Measurements from ENCODE around the gene INPP5A.
"Not testable (repeated sequence)": the region's sequence is repeated elsewhere in the genome, so short reads cannot be mapped to it uniquely, and the experiment has no call there.

The INPP5A gene

GRCh38 chr10:132762267-132762666, 224.7 kb downstream of the INPP5A start:
- DNase-seq (ENCODE audit: insufficient read length, low spot score) (no peak), FAIRE-seq (no peak)
- no peak for TF ChIP-seq POLR2A (IDR thresholded peaks at IDR 0.05; ENCODE audit: low read depth, low read length)
- TF ChIP-seq POLR2AphosphoS5 (IDR thresholded peaks at IDR 0.05; ENCODE audit: low read depth, low read length) = no peak
- no peak for TF ChIP-seq SPI1 (IDR thresholded peaks at IDR 0.05; ENCODE audit: low read depth, low read length)
- no peak for TF ChIP-seq POU2F2 (IDR thresholded peaks at IDR 0.05; ENCODE audit: low read depth, low read length)
- no peak for TF ChIP-seq PAX5 (IDR thresholded peaks at IDR 0.05; ENCODE audit: insufficient read depth, low read length, severe bottlenecking)
- no peak for TF ChIP-seq TAF1 (IDR thresholded peaks at IDR 0.05; ENCODE audit: low read depth, low read length)

- FAIRE-seq = no peak
These were observed 226.0 kb downstream of the INPP5A start for GRCh38 chr10:132763545-132763944.

GRCh38 chr10:132764108-132764507, 226.5 kb downstream of the INPP5A start:
- DNase-seq (ENCODE audit: insufficient read length, low spot score) (no peak), FAIRE-seq (no peak)
- TF ChIP-seq SPI1 (IDR thresholded peaks at IDR 0.05; ENCODE audit: low read depth, low read length) (no peak), POU2F2 (IDR thresholded peaks at IDR 0.05; ENCODE audit: low read depth, low read length) (no peak), POLR2A (IDR thresholded peaks at IDR 0.05; ENCODE audit: low read depth, low read length) (no peak), TAF1 (IDR thresholded peaks at IDR 0.05; ENCODE audit: low read depth, low read length) (no peak), POLR2AphosphoS5 (IDR thresholded peaks at IDR 0.05; ENCODE audit: low read depth, low read length) (no peak), PAX5 (IDR thresholded peaks at IDR 0.05; ENCODE audit: insufficient read depth, low read length, severe bottlenecking) (no peak)

More at GRCh38 chr10:132763545-132763944, 226.0 kb downstream of the INPP5A start:
- TF ChIP-seq POLR2AphosphoS5 (IDR thresholded peaks at IDR 0.05; ENCODE audit: low read depth, low read length) (no peak), POLR2A (IDR thresholded peaks at IDR 0.05; ENCODE audit: low read depth, low read length) (no peak), POU2F2 (IDR thresholded peaks at IDR 0.05; ENCODE audit: low read depth, low read length) (no peak), TAF1 (IDR thresholded peaks at IDR 0.05; ENCODE audit: low read depth, low read length) (no peak), SPI1 (IDR thresholded peaks at IDR 0.05; ENCODE audit: low read depth, low read length) (no peak), PAX5 (IDR thresholded peaks at IDR 0.05; ENCODE audit: insufficient read depth, low read length, severe bottlenecking) (no peak)
- no peak for DNase-seq (ENCODE audit: insufficient read length, low spot score)

GRCh38 chr10:132765435-132765834, 227.8 kb downstream of the INPP5A start:
- TF ChIP-seq PAX5 (IDR thresholded peaks at IDR 0.05; ENCODE audit: insufficient read depth, low read length, severe bottlenecking) (no peak), SPI1 (IDR thresholded peaks at IDR 0.05; ENCODE audit: low read depth, low read length) (no peak), TAF1 (IDR thresholded peaks at IDR 0.05; ENCODE audit: low read depth, low read length) (no peak), POU2F2 (IDR thresholded peaks at IDR 0.05; ENCODE audit: low read depth, low read length) (no peak), POLR2A (IDR thresholded peaks at IDR 0.05; ENCODE audit: low read depth, low read length) (no peak), POLR2AphosphoS5 (IDR thresholded peaks at IDR 0.05; ENCODE audit: low read depth, low read length) (no peak)
- no peak for FAIRE-seq

GRCh38 chr10:132766291-132766690, 228.7 kb downstream of the INPP5A start:
- DNase-seq (ENCODE audit: insufficient read length, low spot score) (no peak), FAIRE-seq (no peak)
- TF ChIP-seq POLR2A (IDR thresholded peaks at IDR 0.05; ENCODE audit: low read depth, low read length) = no peak
- TF ChIP-seq POU2F2 (IDR thresholded peaks at IDR 0.05; ENCODE audit: low read depth, low read length) = no peak
- TF ChIP-seq POLR2AphosphoS5 (IDR thresholded peaks at IDR 0.05; ENCODE audit: low read depth, low read length) = no peak
- no peak for TF ChIP-seq SPI1 (IDR thresholded peaks at IDR 0.05; ENCODE audit: low read depth, low read length)
- no peak for TF ChIP-seq TAF1 (IDR thresholded peaks at IDR 0.05; ENCODE audit: low read depth, low read length)
- TF ChIP-seq PAX5 (IDR thresholded peaks at IDR 0.05; ENCODE audit: insufficient read depth, low read length, severe bottlenecking) = no peak

More at GRCh38 chr10:132765435-132765834, 227.8 kb downstream of the INPP5A start:
- no peak for DNase-seq (ENCODE audit: insufficient read length, low spot score)

GRCh38 chr10:132768346-132769248, 231.0 kb downstream of the INPP5A start:
- DNase-seq (ENCODE audit: insufficient read length, low spot score) (no peak), FAIRE-seq (no peak)
- TF ChIP-seq POLR2A (IDR thresholded peaks at IDR 0.05; ENCODE audit: low read depth, low read length) (no peak), POLR2AphosphoS5 (IDR thresholded peaks at IDR 0.05; ENCODE audit: low read depth, low read length) (no peak), TAF1 (IDR thresholded peaks at IDR 0.05; ENCODE audit: low read depth, low read length) (no peak), SPI1 (IDR thresholded peaks at IDR 0.05; ENCODE audit: low read depth, low read length) (no peak), PAX5 (IDR thresholded peaks at IDR 0.05; ENCODE audit: insufficient read depth, low read length, severe bottlenecking) (no peak), POU2F2 (IDR thresholded peaks at IDR 0.05; ENCODE audit: low read depth, low read length) (no peak)

- DNase-seq (ENCODE audit: insufficient read length, low spot score) = no peak
- FAIRE-seq = no peak
- TF ChIP-seq SPI1 (IDR thresholded peaks at IDR 0.05; ENCODE audit: low read depth, low read length) = no peak
- no peak for TF ChIP-seq POLR2A (IDR thresholded peaks at IDR 0.05; ENCODE audit: low read depth, low read length)
- no peak for TF ChIP-seq POLR2AphosphoS5 (IDR thresholded peaks at IDR 0.05; ENCODE audit: low read depth, low read length)
- TF ChIP-seq TAF1 (IDR thresholded peaks at IDR 0.05; ENCODE audit: low read depth, low read length) = no peak
- TF ChIP-seq POU2F2 (IDR thresholded peaks at IDR 0.05; ENCODE audit: low read depth, low read length) = no peak
- no peak for TF ChIP-seq PAX5 (IDR thresholded peaks at IDR 0.05; ENCODE audit: insufficient read depth, low read length, severe bottlenecking)
These were observed 232.8 kb downstream of the INPP5A start for GRCh38 chr10:132770061-132771021.

- FAIRE-seq; DNase-seq (ENCODE audit: insufficient read length, low spot score): not testable (repeated sequence)
These were observed 235.2 kb downstream of the INPP5A start for GRCh38 chr10:132772816-132773215.
